Panc1 (cell line): Measurements from ENCODE around the gene BMPR2.

Experiments used
- POLR2AphosphoS5 ChIP-seq: IDR thresholded peaks from 2 replicates; pipeline ENCODE4 v1.6.1; 2012; ENCODE audit warnings: mild to moderate bottlenecking, low read depth, low read length, moderate library complexity
- TF ChIP-seq, protein P1 (sequence below), 2 experiments: IDR thresholded peaks; 2 replicates each; pipeline ENCODE4 v1.6.1; 2011 to 2012; ENCODE audit warnings: low read depth in 2 of 2, control low read depth in 1 of 2, low read length in 1 of 2, mild to moderate bottlenecking in 1 of 2, moderate library complexity in 1 of 2; ENCODE audit not compliant: insufficient read depth in 1 of 2
- TF ChIP-seq, protein P2 (sequence below): fragments of 450-650 bp; IDR thresholded peaks from 2 replicates; pipeline ENCODE4 v1.5.1; 2017; ENCODE audit warnings: mild to moderate bottlenecking

- TF ChIP-seq, protein P1, sequence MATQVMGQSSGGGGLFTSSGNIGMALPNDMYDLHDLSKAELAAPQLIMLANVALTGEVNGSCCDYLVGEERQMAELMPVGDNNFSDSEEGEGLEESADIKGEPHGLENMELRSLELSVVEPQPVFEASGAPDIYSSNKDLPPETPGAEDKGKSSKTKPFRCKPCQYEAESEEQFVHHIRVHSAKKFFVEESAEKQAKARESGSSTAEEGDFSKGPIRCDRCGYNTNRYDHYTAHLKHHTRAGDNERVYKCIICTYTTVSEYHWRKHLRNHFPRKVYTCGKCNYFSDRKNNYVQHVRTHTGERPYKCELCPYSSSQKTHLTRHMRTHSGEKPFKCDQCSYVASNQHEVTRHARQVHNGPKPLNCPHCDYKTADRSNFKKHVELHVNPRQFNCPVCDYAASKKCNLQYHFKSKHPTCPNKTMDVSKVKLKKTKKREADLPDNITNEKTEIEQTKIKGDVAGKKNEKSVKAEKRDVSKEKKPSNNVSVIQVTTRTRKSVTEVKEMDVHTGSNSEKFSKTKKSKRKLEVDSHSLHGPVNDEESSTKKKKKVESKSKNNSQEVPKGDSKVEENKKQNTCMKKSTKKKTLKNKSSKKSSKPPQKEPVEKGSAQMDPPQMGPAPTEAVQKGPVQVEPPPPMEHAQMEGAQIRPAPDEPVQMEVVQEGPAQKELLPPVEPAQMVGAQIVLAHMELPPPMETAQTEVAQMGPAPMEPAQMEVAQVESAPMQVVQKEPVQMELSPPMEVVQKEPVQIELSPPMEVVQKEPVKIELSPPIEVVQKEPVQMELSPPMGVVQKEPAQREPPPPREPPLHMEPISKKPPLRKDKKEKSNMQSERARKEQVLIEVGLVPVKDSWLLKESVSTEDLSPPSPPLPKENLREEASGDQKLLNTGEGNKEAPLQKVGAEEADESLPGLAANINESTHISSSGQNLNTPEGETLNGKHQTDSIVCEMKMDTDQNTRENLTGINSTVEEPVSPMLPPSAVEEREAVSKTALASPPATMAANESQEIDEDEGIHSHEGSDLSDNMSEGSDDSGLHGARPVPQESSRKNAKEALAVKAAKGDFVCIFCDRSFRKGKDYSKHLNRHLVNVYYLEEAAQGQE (IDR thresholded peaks at IDR 0.05; ENCODE audit: insufficient read depth in 1 of 2, low read depth in 2 of 2, low read length in 1 of 2), result no peak
- TF ChIP-seq, protein P2, sequence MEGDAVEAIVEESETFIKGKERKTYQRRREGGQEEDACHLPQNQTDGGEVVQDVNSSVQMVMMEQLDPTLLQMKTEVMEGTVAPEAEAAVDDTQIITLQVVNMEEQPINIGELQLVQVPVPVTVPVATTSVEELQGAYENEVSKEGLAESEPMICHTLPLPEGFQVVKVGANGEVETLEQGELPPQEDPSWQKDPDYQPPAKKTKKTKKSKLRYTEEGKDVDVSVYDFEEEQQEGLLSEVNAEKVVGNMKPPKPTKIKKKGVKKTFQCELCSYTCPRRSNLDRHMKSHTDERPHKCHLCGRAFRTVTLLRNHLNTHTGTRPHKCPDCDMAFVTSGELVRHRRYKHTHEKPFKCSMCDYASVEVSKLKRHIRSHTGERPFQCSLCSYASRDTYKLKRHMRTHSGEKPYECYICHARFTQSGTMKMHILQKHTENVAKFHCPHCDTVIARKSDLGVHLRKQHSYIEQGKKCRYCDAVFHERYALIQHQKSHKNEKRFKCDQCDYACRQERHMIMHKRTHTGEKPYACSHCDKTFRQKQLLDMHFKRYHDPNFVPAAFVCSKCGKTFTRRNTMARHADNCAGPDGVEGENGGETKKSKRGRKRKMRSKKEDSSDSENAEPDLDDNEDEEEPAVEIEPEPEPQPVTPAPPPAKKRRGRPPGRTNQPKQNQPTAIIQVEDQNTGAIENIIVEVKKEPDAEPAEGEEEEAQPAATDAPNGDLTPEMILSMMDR, result no peak
- TF ChIP-seq POLR2AphosphoS5, result no peak
These were observed 188.1 kb downstream of the BMPR2 start for GRCh38 chr2:202564226-202564625.
